ENCODE data around the gene SGPL1. TPM values are rescaled to one million over a fixed set of nuclear protein-coding genes. Genes with fewer than 3 reads are reported as not detected.
A peak's percentile ranks its signal among the peaks of the same experiment; 100 is the strongest.

SGPL1 gene
- total RNA-seq, 4 donors from 2014 or later: 58.0 to 120 (median 74.0) TPM

- peak; percentile 46 to 94 for DNase-seq (ENCODE audit: low spot score in 2 of 2)
- H3K4me3 ChIP-seq (ENCODE audit: low read depth, poor library complexity, severe bottlenecking): peak within 1 kb of the TSS; percentile 65
- intact Hi-C loops (cut with DNase I; ENCODE audit: low total_unique reads): loop anchor here (10.0 kb wide), 1 partner anchor 73 kb away; the partner anchor contains the start of gene SGPL1
- 0 to 1% methylated on average over 50 to 51 of the region's 85 CpGs for WGBS, 2 donors
- no peak for TF ChIP-seq POLR2A (IDR thresholded peaks at IDR 0.05)
- TF ChIP-seq, protein P1, sequence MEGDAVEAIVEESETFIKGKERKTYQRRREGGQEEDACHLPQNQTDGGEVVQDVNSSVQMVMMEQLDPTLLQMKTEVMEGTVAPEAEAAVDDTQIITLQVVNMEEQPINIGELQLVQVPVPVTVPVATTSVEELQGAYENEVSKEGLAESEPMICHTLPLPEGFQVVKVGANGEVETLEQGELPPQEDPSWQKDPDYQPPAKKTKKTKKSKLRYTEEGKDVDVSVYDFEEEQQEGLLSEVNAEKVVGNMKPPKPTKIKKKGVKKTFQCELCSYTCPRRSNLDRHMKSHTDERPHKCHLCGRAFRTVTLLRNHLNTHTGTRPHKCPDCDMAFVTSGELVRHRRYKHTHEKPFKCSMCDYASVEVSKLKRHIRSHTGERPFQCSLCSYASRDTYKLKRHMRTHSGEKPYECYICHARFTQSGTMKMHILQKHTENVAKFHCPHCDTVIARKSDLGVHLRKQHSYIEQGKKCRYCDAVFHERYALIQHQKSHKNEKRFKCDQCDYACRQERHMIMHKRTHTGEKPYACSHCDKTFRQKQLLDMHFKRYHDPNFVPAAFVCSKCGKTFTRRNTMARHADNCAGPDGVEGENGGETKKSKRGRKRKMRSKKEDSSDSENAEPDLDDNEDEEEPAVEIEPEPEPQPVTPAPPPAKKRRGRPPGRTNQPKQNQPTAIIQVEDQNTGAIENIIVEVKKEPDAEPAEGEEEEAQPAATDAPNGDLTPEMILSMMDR (IDR thresholded peaks at IDR 0.05): no peak
Measured at GRCh38 chr10:70887804-70888800, 72.4 kb downstream of the SGPL1 start, which contains the start of gene PCBD1. TSS of gene PCBD1 (minus strand) at chr10:70888565. CDS start at chr10:70888533, 32 bp downstream.

DNA sequence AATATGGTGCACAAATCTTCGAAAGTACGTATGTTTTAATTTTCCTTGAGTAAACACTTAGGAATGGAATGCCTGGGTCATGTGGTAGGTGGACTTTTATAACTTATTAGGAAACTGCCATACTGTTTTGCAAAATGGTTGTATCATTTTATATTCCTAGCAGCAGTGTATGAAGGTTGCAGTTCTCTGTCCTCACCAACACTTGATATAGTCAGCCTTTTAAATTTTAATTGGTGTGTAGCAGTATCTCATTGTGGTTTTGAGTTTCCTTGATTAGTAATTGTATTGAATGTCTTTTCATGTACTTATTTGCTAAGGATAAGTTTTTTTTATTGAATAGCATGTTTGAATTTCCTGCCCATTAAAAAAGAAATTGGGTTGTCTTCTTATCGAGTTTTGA is 73.5 kb downstream of the SGPL1 start:
- TF ChIP-seq POLR2A (IDR thresholded peaks at IDR 0.05): no peak
- TF ChIP-seq, protein P1 (IDR thresholded peaks at IDR 0.05): no peak
- 82 to 95% methylated on average over 3 of the region's 3 CpGs for WGBS, 2 donors
- no peak overlapping the region for H3K4me3 ChIP-seq (ENCODE audit: low read depth, poor library complexity, severe bottlenecking)
- intact Hi-C loops (cut with DNase I; ENCODE audit: low total_unique reads): loop anchor here (10.0 kb wide), 1 partner anchor 74 kb away; the partner anchor contains the start of gene SGPL1
- no peak for DNase-seq (ENCODE audit: low spot score in 2 of 2)

- peak; percentile 33 to 88 for DNase-seq (ENCODE audit: low spot score in 2 of 2)
- no peak overlapping the region for H3K4me3 ChIP-seq (ENCODE audit: low read depth, poor library complexity, severe bottlenecking)
- intact Hi-C loops (cut with DNase I; ENCODE audit: low total_unique reads): no loop called here
- no peak for TF ChIP-seq POLR2A (IDR thresholded peaks at IDR 0.05)
- TF ChIP-seq, protein P1 (IDR thresholded peaks at IDR 0.05): no peak
- 76 to 79% methylated on average over 5 of the region's 7 CpGs for WGBS, 2 donors
Measured at GRCh38 chr10:70890917-70891431, 75.2 kb downstream of the SGPL1 start.

GRCh38 chr10:70891627-70892026 is 75.9 kb downstream of the SGPL1 start:
- H3K4me3 ChIP-seq (ENCODE audit: low read depth, poor library complexity, severe bottlenecking): no peak overlapping the region
- no peak for DNase-seq (ENCODE audit: low spot score in 2 of 2)
- TF ChIP-seq, protein P1 (IDR thresholded peaks at IDR 0.05): no peak
- no peak for TF ChIP-seq POLR2A (IDR thresholded peaks at IDR 0.05)
- intact Hi-C loops (cut with DNase I; ENCODE audit: low total_unique reads): no loop called here
- WGBS, 2 donors: 77 to 94% methylated on average over 1 of the region's 1 CpG

DNA sequence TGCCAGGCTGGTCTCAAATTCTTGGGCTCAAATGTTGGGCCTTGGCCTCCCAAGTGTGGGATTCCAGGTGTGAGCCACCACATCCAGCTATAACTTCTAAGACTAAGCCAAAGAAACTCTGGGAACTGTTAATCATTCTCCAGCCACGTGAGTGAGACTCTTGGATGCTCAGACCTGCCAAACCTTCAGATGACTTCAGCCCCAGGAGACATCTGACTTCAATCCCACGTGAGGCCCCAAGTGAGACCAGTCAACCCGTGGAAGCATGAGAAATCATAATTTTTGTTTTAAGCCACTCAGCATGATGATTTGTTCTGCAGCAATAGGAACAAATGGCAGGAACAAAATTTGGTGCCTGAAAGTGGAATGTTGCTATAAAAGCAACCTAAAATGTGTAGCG is 76.9 kb downstream of the SGPL1 start:
- TF ChIP-seq POLR2A (IDR thresholded peaks at IDR 0.05): no peak
- TF ChIP-seq, protein P1 (IDR thresholded peaks at IDR 0.05): no peak
- no peak overlapping the region for H3K4me3 ChIP-seq (ENCODE audit: low read depth, poor library complexity, severe bottlenecking)
- intact Hi-C loops (cut with DNase I; ENCODE audit: low total_unique reads): no loop called here
- 67 to 85% methylated on average over 4 of the region's 4 CpGs for WGBS, 2 donors
- peak in 1 of 2 donors; percentile 79 for DNase-seq (ENCODE audit: low spot score in 2 of 2)
